Pons (tissue), 1 donor: ENCODE data around the gene USP6NL.

Experiments used
- DNase-seq: peaks from one replicate; pipeline ENCODE4 v3.0.0-alpha.2; 2016; ENCODE audit warnings: low spot score

The USP6NL gene

GRCh38 chr10:11551104-11551503 is 60.3 kb downstream of the USP6NL start:
- DNase-seq = no peak

- DNase-seq = no peak
Measured at GRCh38 chr10:11548768-11549099, 62.7 kb downstream of the USP6NL start.

GRCh38 chr10:11548065-11548767 is 63.2 kb downstream of the USP6NL start:
- DNase-seq = no peak

DNA sequence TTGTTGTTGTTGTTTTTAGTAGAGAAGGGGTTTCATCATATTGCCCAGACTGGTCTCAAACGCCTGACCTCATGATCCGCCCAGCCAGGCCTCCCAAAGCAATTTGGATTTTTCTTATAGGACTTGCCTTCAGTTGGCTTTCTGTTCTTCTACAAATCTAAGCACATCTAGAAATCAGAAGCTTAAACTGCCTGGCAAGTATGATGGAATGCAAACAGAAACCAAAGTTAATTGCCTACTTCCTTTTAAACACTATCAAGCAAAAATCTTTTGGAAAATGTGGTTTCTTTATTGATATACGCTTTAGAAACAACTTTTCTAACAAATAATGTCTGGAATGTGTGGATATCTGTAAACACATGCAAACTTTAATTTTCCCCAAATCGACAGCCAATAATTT is 64.9 kb downstream of the USP6NL start:
- no peak for DNase-seq

DNA sequence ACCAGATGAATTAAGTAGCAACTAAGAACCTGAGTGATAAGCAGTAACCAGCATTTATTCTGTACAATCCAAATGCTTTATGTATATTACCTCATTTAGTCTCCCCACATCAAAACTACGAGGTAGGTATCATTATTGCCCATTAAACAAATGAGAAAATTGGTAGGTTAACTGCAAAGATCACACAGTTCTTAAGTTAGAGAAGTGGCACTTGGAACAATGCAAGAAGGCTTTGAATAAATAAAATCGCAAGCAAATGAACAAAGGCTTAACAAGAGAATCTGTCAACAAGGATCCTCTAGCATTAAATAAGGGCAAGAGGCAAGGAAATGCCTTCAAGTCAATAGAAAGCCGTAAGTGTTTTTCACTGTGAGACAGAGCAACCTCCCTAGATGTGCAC is 70.2 kb downstream of the USP6NL start:
- no peak for DNase-seq

GRCh38 chr10:11539191-11539868 is 72.1 kb downstream of the USP6NL start:
- no peak for DNase-seq

DNA sequence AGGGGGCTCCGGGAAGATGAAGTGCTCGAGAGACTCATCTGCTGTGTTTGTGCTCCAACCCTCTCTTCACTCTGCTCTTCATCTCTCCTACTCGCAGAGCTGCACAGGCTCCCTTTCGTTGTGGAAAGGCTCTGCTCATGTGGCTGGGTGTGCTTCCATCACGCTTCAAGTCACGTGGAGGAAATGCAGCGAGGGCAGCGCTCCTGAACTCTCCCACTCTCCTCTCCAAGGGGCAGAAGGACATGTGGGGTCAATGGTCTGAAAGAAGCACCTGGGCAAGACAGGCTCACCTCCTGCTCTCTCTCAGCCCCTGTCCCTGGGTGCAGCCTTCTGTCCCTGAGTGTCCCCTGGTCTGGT is 72.6 kb downstream of the USP6NL start:
- DNase-seq = no peak

GRCh38 chr10:11536228-11536627 is 75.2 kb downstream of the USP6NL start:
- DNase-seq = no peak

DNA sequence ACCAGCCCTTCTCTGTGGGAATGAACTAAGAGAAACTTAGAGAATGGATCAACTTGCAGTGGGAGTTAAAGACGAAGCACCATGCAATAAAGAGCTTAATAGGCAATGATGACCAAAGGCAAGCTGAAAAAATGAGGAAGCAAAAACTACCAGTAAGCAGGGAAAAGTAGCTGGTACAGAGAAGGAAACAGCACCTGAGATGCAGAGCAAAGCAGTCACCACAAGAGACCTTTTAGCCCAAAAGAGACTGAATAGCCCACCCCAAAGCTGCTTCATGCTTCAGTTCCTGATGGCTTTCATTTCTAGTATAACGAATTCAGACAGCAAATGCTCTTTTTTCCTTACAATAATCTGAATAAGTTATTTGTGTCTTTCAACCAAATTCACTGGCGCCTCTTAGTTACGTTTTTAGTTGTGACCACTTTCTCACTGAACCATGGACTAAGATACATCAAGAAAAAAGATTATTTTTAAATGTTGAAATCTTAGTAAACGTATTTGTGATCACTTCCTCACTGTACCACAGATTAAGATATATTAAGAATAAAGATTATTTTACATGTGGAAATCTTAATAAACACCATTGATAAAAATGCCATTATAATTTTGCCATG is 76.0 kb downstream of the USP6NL start:
- DNase-seq = no peak

DNA sequence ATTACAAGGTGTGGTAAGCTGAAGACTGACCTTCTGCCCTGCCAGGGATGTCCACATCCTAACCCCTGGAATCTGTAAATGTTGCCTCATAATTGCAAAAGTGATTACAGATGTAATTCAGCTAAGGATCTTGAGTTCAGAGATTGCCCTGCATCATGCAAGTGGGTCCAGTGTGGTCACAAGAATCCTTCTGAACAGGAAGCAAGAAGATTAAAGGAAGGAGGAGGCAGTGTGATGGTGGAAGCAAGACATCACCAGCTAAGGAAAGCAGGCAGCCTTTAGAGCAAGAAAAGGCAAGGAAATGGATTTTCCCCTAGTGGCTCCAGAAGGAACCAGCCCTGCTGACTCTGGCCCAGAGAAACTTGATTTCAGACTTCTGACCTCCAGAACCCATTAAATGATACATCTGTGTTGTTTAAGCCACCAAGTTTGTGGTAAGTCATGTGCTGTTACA is 78.1 kb downstream of the USP6NL start:
- no peak for DNase-seq

DNA sequence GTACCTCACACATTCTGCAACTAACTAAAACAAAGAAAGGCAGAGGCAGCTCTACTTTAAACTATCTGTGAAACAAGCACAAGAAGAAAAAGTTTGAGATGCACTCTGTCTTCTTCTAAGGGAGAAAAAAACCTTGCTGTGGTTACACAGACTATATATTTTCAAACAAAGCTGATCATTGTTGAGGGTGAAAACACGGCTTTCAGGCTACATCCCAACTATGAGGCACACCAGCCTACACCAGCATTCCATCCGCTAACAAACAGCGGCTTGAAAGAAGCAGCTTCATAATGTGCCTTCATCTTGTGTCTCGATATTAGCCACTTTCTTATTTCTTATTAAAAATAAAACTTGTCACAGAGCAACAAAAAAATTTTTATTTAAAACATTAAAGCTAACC is 79.1 kb downstream of the USP6NL start:
- peak; percentile 82 for DNase-seq

DNA sequence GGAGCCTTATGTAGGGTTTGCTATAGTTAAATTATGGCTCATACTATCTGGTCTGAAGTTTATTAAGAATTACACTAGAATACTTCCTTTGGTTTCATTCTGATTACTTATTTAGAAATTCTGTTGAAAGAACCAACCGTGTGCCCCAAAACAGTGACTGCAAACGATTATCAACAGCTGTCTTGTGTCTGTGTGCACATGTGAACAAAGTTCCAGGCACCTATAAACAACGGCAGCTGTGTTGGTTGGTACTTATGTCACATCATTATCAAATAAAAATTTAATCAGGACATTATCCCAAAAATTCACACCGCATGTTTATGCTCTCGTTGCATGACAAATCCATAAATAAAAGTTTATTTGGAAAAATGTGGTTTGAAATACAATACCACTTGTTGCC is 80.6 kb downstream of the USP6NL start:
- no peak for DNase-seq

DNA sequence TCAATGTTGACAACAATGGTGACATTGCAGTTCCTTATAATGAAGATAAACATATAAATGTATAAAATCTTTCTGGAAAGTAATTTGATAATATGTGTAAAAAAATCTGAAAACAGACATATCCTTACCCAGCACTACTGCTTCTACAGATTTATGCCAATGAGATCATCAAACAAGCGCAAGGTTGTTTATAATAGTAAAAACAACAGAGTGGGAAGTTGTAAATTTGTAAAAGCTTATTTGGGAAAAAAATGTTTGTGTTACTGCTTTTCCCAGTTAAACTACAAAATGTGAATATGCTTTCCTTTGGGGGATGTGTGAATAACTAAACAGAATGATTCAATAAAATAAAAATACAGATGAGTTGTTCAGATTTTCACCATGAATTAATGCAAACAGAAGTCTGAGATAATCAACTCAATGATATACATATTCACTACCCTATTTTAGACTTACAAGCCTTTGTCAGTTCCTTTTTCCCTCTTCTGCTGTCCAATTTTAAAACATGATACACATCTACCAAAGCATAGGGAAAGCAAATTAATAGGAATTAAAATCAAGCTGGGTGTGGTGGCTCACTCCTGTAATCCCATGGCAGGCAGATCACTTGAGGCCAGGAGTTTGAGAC is 82.1 kb downstream of the USP6NL start:
- no peak for DNase-seq

DNA sequence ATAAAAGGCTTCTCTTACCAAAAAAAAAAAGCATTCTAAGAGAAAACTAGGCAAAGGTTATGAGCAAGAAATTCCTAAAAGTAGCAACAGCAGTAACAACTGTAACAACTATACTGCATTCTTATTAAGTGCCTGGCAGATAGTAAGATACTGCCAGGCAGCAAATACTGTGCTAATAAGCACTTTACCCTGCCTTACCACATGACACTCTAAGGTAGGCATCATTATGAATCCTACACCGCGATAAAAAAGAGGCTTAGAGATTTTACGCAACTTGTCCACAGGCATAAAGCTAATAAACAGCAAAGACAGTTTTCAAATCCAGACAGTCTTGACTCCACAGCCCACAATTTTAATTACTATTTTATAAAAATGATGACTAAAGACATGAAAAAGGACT is 83.2 kb downstream of the USP6NL start:
- no peak for DNase-seq

GRCh38 chr10:11527691-11528255 is 83.7 kb downstream of the USP6NL start:
- no peak for DNase-seq

DNA sequence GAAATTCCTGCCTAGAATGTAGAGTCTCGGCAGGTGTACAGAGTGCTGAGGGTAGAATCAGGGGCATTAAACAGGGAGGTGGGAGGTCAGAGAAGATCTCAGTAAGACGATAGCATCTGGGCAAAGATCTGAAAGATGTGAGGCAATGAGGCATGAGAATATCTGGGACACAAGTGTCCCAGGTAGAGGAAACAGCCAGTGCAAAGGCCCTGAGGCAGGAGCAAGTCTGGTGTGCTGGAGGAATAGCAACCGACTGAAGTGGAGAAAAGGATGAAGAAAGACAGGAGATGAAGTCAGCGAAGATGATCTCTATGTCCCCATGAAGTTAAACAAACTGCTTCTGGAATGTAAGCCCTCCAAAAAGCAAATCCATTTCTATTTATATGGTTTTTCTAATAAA is 84.4 kb downstream of the USP6NL start:
- no peak for DNase-seq

- DNase-seq = no peak
Measured at GRCh38 chr10:11525503-11525902, 85.9 kb downstream of the USP6NL start.

DNA sequence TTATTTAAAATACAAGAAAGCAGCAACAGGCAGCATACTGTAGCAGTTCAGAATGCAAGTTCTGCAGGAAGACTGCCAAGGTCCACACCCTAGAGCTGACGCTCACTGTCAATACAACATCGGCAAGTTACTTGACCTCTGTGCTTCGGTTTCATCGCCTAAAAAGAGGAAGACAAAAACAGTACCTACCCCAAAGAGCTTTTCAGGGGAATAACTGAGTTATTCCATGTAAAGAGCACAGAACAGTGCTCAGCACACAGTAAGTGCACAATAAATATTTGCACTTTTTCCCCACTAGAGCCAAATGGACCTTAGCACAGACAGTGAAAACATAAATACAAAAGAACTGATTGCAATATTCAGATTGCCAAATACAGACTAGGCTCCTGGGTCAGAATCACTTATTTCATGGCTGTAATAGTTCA is 88.6 kb downstream of the USP6NL start:
- DNase-seq = no peak

GRCh38 chr10:11521860-11522259 is 89.6 kb downstream of the USP6NL start:
- DNase-seq = no peak

- DNase-seq = no peak
Measured at GRCh38 chr10:11520892-11521291, 90.6 kb downstream of the USP6NL start.

DNA sequence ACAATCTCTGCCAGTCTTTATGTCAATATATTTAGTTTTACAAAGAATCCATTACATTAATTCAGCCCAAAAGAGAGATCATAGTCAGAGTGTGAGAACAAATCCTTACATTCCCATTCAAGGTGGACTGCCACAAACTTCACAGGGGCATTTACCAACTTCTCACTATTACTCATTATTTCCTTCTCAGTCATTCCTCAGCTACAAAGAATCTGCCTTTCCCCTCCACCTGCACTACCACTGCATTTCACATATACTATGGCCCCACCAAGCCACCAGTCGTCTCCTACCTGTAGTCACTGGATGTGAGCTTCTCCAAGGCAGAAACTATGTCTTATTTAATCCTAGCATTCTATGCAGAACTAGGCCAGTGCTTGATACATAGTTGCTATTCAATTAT is 94.3 kb downstream of the USP6NL start:
- DNase-seq = no peak

GRCh38 chr10:11516431-11516746 is 95.1 kb downstream of the USP6NL start:
- DNase-seq = no peak
